Mammary epithelial cell (primary cell): ENCODE results near the gene HAND2.

Experiments used
- CTCF ChIP-seq, 2 donors: IDR thresholded peaks in 1 of 2; conservative IDR thresholded peaks in 1 of 2; 2 replicates each; pipeline ENCODE4 v1.5.1; 2011 to 2012; ENCODE audit warnings: inconsistent platforms in 2 of 2, low read length in 2 of 2, mild to moderate bottlenecking in 2 of 2, control low read depth in 1 of 2, low read depth in 1 of 2; ENCODE audit not compliant: insufficient read depth in 1 of 2; ENCODE audit errors: extremely low read depth in 1 of 2
- EZH2 ChIP-seq: IDR thresholded peaks from 2 replicates; pipeline ENCODE4 v1.6.1; 2012; ENCODE audit warnings: low read length, inconsistent platforms, borderline replicate concordance

GRCh38 chr4:173504181-173504503 is 25.9 kb downstream of the HAND2 start:
- peak; percentile 42 for TF ChIP-seq EZH2
- TF ChIP-seq CTCF (conservative IDR thresholded peaks at IDR 0.05 in 1 of 2, IDR thresholded peaks at IDR 0.05 in 1 of 2; ENCODE audit: extremely low read depth in 1 of 2, insufficient read depth in 1 of 2, low read depth in 1 of 2, low read length in 2 of 2) = no peak
